ENCODE data around the gene PTGER3. TPM values are rescaled to one million over a fixed set of nuclear protein-coding genes. Genes with fewer than 3 reads are reported as not detected.

PTGER3 gene
- total and polyA plus RNA-seq, 4 donors, result 0.04 to 1.6 (median 0.26) TPM

- H3K36me3 ChIP-seq (ENCODE audit: control insufficient read depth in 4 of 4, insufficient read depth in 3 of 4, low read depth in 1 of 4, low read length in 3 of 4), result no peaks in the 10 kb centered on the region
- DNase-seq (ENCODE audit: low spot score), result no peak
- H3K27ac ChIP-seq (ENCODE audit: low read depth in 1 of 2, low read length in 2 of 2), result no peak overlapping the region
- no peaks in the 10 kb centered on the region for H3K9me3 ChIP-seq (ENCODE audit: control insufficient read depth in 4 of 4, low read length in 3 of 4)
- H3K4me3 ChIP-seq (ENCODE audit: low read depth in 1 of 3, low read length in 3 of 3), result no peak overlapping the region
- 68% methylated on average over 1 of the region's 1 CpG for WGBS
- peaks cover 0 to 4% (median 0%) of the 10 kb centered on the region in 4 donors for H3K27me3 ChIP-seq (ENCODE audit: control insufficient read depth in 4 of 4, insufficient read depth in 4 of 4, low read length in 3 of 4)
- TF ChIP-seq RXRA (IDR thresholded peaks at IDR 0.05), result no peak
- H3K9ac ChIP-seq (ENCODE audit: low read depth in 1 of 2, low read length in 2 of 2), result no peak overlapping the region
- H3K4me1 ChIP-seq (ENCODE audit: control insufficient read depth in 4 of 4, insufficient read depth in 4 of 4, low read length in 3 of 4), result no peaks in the 10 kb centered on the region
These were observed 49.8 kb downstream of the PTGER3 start for GRCh38 chr1:70997793-70998192.

- DNase-seq (ENCODE audit: low spot score), result no peak
- Histone ChIP-seq H3K9ac (ENCODE audit: low read depth in 1 of 2, low read length in 2 of 2) (no peak overlapping the region), H3K27me3 (ENCODE audit: control insufficient read depth in 4 of 4, insufficient read depth in 4 of 4, low read length in 3 of 4) (peaks cover 0 to 4% (median 0%) of the 10 kb centered on the region in 4 donors), H3K4me3 (ENCODE audit: low read depth in 1 of 3, low read length in 3 of 3) (no peak overlapping the region), H3K9me3 (ENCODE audit: control insufficient read depth in 4 of 4, low read length in 3 of 4) (no peaks in the 10 kb centered on the region), H3K4me1 (ENCODE audit: control insufficient read depth in 4 of 4, insufficient read depth in 4 of 4, low read length in 3 of 4) (no peaks in the 10 kb centered on the region), H3K36me3 (ENCODE audit: control insufficient read depth in 4 of 4, insufficient read depth in 3 of 4, low read depth in 1 of 4, low read length in 3 of 4) (no peaks in the 10 kb centered on the region), H3K27ac (ENCODE audit: low read depth in 1 of 2, low read length in 2 of 2) (no peak overlapping the region)
- 76% methylated on average over 1 of the region's 1 CpG for WGBS
- TF ChIP-seq HNF4G (IDR thresholded peaks at IDR 0.05) (no peak), NR2F2 (IDR thresholded peaks at IDR 0.05) (no peak), EGR1 (IDR thresholded peaks at IDR 0.05; ENCODE audit: low read depth in 2 of 2) (no peak), HNF4A (conservative IDR thresholded peaks at IDR 0.05) (no peak), FOXA1 (IDR thresholded peaks at IDR 0.05) (no peak), ZBTB33 (IDR thresholded peaks at IDR 0.05) (no peak)
These were observed 52.8 kb downstream of the PTGER3 start for GRCh38 chr1:70994753-70995268.

GRCh38 chr1:70993798-70994197 is 53.8 kb downstream of the PTGER3 start:
- H3K36me3 ChIP-seq (ENCODE audit: control insufficient read depth in 4 of 4, insufficient read depth in 3 of 4, low read depth in 1 of 4, low read length in 3 of 4), result no peaks in the 10 kb centered on the region
- 60% methylated on average over 3 of the region's 3 CpGs for WGBS
- H3K4me1 ChIP-seq (ENCODE audit: control insufficient read depth in 4 of 4, insufficient read depth in 4 of 4, low read length in 3 of 4), result no peaks in the 10 kb centered on the region
- peaks cover 0 to 4% (median 0%) of the 10 kb centered on the region in 4 donors for H3K27me3 ChIP-seq (ENCODE audit: control insufficient read depth in 4 of 4, insufficient read depth in 4 of 4, low read length in 3 of 4)
- H3K27ac ChIP-seq (ENCODE audit: low read depth in 1 of 2, low read length in 2 of 2), result no peak overlapping the region
- DNase-seq (ENCODE audit: low spot score), result no peak
- no peak overlapping the region for H3K4me3 ChIP-seq (ENCODE audit: low read depth in 1 of 3, low read length in 3 of 3)
- H3K9ac ChIP-seq (ENCODE audit: low read depth in 1 of 2, low read length in 2 of 2), result no peak overlapping the region
- no peaks in the 10 kb centered on the region for H3K9me3 ChIP-seq (ENCODE audit: control insufficient read depth in 4 of 4, low read length in 3 of 4)
- TF ChIP-seq REST (IDR thresholded peaks at IDR 0.05) (no peak), FOXA1 (IDR thresholded peaks at IDR 0.05) (no peak)

Measured in liver (tissue), 9 donors.